Mononuclear cell (primary cell): ENCODE measurements around the gene MYO9B. TPM values are rescaled to one million over a fixed set of nuclear protein-coding genes. Genes with fewer than 3 reads are reported as not detected.
"Not testable (repeated sequence)": the region's sequence is repeated elsewhere in the genome, so short reads cannot be mapped to it uniquely, and the experiment has no call there.

Experiments
- H3K27me3 ChIP-seq: 2 replicates; pipeline ENCODE4 v1.6.0; 2011; ENCODE audit warnings: low read length, control low read depth; ENCODE audit not compliant: insufficient read depth
- H3K4me1 ChIP-seq: 2 replicates; pipeline ENCODE4 v1.5.1; 2011; ENCODE audit warnings: mild to moderate bottlenecking, low read length, control low read depth; ENCODE audit not compliant: insufficient read depth
- H3K4me3 ChIP-seq: 2 replicates; pipeline ENCODE4 v1.5.1; 2011; ENCODE audit warnings: mild to moderate bottlenecking, low read length, moderate library complexity
- H3K9me3 ChIP-seq: 2 replicates; pipeline ENCODE4 v1.5.1; 2011; ENCODE audit warnings: low read depth, mild to moderate bottlenecking, control low read depth, low read length
- total RNA-seq: library from RNA; depleted of rRNA; stranded (reverse); fragments of >200 nt; gene quantifications from one replicate; pipeline ENCODE4 v1.2.3, GENCODE V29; 2012

The MYO9B gene
- total RNA-seq, 1 donor = 197 TPM

- H3K9me3 ChIP-seq = no peaks in the 10 kb centered on the region
- H3K4me1 ChIP-seq = peaks cover 40% of the 10 kb centered on the region
- H3K27me3 ChIP-seq = no peaks in the 10 kb centered on the region
- no peak overlapping the region for H3K4me3 ChIP-seq
Measured at GRCh38 chr19:17129377-17129776, 53.8 kb downstream of the MYO9B start.

- Histone ChIP-seq H3K4me1 (peaks cover 37% of the 10 kb centered on the region), H3K27me3 (no peaks in the 10 kb centered on the region), H3K9me3 (no peaks in the 10 kb centered on the region), H3K4me3 (no peak overlapping the region)
Measured at GRCh38 chr19:17135001-17135853, 59.6 kb downstream of the MYO9B start.

- H3K4me1 ChIP-seq = peaks cover 37% of the 10 kb centered on the region
- no peak overlapping the region for H3K4me3 ChIP-seq
- H3K9me3 ChIP-seq = no peaks in the 10 kb centered on the region
- H3K27me3 ChIP-seq = no peaks in the 10 kb centered on the region
Measured at GRCh38 chr19:17136021-17136420, 60.4 kb downstream of the MYO9B start.

- Histone ChIP-seq H3K4me3 (no peak overlapping the region), H3K9me3 (no peaks in the 10 kb centered on the region), H3K4me1 (peaks cover 37% of the 10 kb centered on the region), H3K27me3 (no peaks in the 10 kb centered on the region)
Measured at GRCh38 chr19:17136617-17137016, 61.0 kb downstream of the MYO9B start.

- no peaks in the 10 kb centered on the region for H3K9me3 ChIP-seq
- H3K27me3 ChIP-seq = no peaks in the 10 kb centered on the region
- no peak overlapping the region for H3K4me3 ChIP-seq
- peaks cover 37% of the 10 kb centered on the region for H3K4me1 ChIP-seq
Measured at GRCh38 chr19:17137417-17137816, 61.8 kb downstream of the MYO9B start.

- peaks cover 36% of the 10 kb centered on the region for H3K4me1 ChIP-seq
- not testable (repeated sequence) for H3K27me3 ChIP-seq, H3K9me3 ChIP-seq, H3K4me3 ChIP-seq
Measured at GRCh38 chr19:17138052-17138846, 62.7 kb downstream of the MYO9B start.

- Histone ChIP-seq H3K9me3 (no peaks in the 10 kb centered on the region), H3K4me3 (no peak overlapping the region), H3K4me1 (peaks cover 32% of the 10 kb centered on the region)
Measured at GRCh38 chr19:17138937-17139598, 63.5 kb downstream of the MYO9B start.

GRCh38 chr19:17144771-17145170 is 69.2 kb downstream of the MYO9B start:
- not testable (repeated sequence) for H3K27me3 ChIP-seq, H3K4me1 ChIP-seq, H3K4me3 ChIP-seq, H3K9me3 ChIP-seq

More at GRCh38 chr19:17138937-17139598, 63.5 kb downstream of the MYO9B start:
- H3K27me3 ChIP-seq = no peaks in the 10 kb centered on the region

- Histone ChIP-seq H3K27me3 (no peaks in the 10 kb centered on the region), H3K4me1 (no peaks in the 10 kb centered on the region), H3K9me3 (no peaks in the 10 kb centered on the region), H3K4me3 (no peak overlapping the region)
Measured at GRCh38 chr19:17145546-17146497, 70.2 kb downstream of the MYO9B start.

GRCh38 chr19:17148130-17148529 is 72.6 kb downstream of the MYO9B start:
- Histone ChIP-seq H3K4me1 (no peaks in the 10 kb centered on the region), H3K9me3 (no peaks in the 10 kb centered on the region), H3K4me3 (no peak overlapping the region), H3K27me3 (no peaks in the 10 kb centered on the region)

- H3K4me1 ChIP-seq = no peaks in the 10 kb centered on the region
- no peaks in the 10 kb centered on the region for H3K9me3 ChIP-seq
- H3K27me3 ChIP-seq = no peaks in the 10 kb centered on the region
- H3K4me3 ChIP-seq = no peak overlapping the region
Measured at GRCh38 chr19:17149393-17150135, 74.0 kb downstream of the MYO9B start.

GRCh38 chr19:17153996-17154395 is 78.4 kb downstream of the MYO9B start:
- Histone ChIP-seq H3K4me3 (no peak overlapping the region), H3K27me3 (no peaks in the 10 kb centered on the region), H3K4me1 (peaks cover 15% of the 10 kb centered on the region), H3K9me3 (no peaks in the 10 kb centered on the region)

GRCh38 chr19:17155251-17155650 is 79.7 kb downstream of the MYO9B start:
- H3K4me3 ChIP-seq = no peak overlapping the region
- H3K9me3 ChIP-seq = no peaks in the 10 kb centered on the region
- peaks cover 15% of the 10 kb centered on the region for H3K4me1 ChIP-seq
- H3K27me3 ChIP-seq = no peaks in the 10 kb centered on the region
